HG03066 (cell line): ENCODE data around the gene MEF2B.

Experiments
- ATAC-seq: cut with Tn5 transposase; IDR thresholded peaks from one replicate; pipeline ENCODE4 v1.9.1; 2021; ENCODE audit warnings: low read depth; ENCODE audit not compliant: unreplicated experiment

MEF2B gene

DNA sequence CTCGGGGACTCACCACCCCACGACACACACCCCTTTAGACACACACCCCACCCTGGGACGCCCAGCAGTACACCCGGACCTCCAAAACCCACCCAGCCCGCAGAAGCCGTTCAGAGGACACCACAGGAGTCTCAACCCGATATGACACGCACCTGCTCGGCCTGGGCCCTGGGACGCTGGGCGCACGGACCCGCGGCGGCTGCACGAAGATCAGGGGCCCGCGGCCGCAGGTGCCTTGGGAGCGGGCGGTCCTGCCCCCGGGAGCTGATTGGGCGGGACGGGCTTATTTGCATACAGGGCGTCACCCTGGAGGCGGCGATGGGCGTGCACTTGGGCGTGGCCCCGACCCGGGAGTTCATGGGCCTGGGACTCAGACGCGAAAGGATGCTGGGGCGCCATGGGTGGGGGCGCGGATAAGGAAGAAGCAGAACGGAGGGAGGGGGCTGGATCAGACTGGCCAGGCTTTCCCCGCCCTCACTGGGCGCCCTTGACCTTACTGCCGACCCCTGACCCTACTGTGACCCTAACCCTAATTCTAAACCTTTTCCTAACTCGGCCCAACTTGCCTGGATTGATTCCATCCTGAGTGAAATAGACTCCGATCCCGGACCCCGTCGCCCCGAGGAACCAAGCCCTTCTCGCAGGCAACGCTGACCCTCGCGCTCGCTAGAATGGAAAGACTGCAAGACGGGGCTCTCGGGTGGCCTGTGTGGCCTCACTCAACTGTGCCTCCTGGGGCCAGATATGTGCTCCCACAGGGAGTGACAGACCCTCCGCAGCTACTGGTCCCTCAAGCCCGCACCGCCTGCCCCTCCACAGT, at the start of gene MEF2B:
TSS of gene MEF2B (minus strand) at position 211 of the 820 bp plus-strand sequence. CDS start 19,528 bp downstream, outside the sequence.
- peak; percentile 77 for ATAC-seq

DNA sequence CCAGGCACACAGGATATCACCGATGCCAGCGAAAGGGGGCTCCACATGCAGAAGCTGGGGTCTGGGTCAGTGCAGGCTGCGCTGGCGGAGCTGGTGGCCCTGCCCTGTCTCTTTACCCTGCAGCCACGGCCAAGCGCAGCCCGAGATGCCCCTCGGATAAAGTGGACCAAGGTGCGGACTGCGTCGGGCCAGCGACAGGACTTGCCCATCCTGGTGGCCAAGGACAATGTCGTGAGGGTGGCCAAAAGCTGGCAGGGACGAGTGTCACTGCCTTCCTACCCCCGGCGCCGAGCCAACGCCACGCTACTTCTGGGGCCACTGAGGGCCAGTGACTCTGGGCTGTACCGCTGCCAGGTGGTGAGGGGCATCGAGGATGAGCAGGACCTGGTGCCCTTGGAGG, 48.8 kb upstream of the MEF2B start:
- no peak for ATAC-seq

DNA sequence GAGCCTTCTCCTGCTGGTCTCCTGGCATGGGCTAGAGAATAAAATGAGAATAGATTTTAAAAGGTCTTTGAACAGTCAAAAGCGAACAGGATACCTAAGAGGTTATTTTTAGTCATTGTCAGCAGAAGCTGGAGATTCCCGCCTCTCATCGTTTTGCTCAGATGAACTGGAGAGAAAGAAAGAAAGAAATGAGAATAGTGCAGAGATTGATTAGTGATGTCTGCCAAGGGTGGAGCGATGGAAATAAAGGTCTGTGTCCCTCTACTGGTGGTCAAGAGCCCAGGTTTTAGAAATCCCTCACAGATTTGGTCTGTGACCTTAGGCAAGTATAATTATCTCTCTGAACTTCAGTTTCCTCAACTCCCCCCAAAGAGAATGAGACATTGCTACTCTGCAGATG, 47.0 kb upstream of the MEF2B start:
- ATAC-seq, result no peak

- no peak for ATAC-seq
Observed at GRCh38 chr19:19215792-19216191, 45.7 kb upstream of the MEF2B start.

DNA sequence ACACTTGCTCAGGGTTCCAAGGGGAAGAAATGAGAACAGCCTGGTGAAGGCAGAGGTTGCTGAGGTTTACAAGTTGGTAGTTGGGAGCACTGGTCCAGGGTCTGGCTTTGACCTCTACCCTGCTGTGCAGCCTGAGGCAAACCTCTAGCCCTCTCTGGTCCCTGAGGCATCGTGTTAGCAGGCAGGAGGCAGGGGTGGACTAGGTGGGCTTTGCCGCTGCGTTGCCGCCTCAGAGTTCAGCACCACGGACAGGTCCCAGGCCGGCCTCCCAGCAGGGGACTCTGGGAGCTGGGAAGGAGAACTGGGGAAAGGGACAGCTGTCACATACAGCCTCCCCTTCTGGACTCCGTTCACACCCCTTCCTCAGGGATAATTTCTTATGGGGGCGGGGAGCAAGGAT, 44.8 kb upstream of the MEF2B start:
- ATAC-seq, result no peak

DNA sequence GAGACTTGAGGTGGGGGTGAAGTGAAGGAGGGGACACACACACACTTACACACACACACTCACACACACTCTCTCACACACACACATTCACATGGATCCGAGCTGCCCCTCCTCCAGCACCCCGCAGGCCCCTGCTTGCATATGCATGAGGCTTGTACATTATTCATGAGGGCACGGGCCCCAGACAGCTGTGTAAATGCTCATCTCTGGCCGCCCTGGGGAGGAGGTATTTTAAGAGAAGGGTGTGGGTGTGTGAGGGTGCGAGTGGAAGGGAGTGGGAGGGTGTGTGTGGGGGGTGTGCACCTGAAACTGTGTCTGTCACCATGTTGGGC, 44.1 kb upstream of the MEF2B start:
- no peak for ATAC-seq

GRCh38 chr19:19213426-19214158, 43.5 kb upstream of the MEF2B start:
- no peak for ATAC-seq

DNA sequence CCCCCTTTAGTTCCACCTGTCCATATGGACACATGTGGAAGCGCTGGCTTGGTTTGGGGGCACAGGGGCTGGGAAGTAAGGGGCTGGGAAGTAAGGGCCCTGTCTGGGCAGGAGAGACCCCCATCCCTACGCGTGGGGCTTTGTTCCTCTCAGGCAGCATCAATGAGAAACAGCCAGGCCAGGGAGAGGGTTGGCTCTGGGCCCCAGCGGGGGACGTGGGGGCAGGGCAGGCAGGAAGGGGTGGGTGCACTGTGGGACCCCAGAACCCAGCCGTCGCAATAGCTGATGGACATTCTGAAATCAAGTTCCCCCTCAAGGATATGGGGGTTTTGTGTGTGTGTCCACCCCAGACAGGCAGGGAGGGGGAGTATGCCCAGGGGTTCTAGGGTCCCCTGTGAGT, 42.9 kb upstream of the MEF2B start:
- no peak for ATAC-seq

DNA sequence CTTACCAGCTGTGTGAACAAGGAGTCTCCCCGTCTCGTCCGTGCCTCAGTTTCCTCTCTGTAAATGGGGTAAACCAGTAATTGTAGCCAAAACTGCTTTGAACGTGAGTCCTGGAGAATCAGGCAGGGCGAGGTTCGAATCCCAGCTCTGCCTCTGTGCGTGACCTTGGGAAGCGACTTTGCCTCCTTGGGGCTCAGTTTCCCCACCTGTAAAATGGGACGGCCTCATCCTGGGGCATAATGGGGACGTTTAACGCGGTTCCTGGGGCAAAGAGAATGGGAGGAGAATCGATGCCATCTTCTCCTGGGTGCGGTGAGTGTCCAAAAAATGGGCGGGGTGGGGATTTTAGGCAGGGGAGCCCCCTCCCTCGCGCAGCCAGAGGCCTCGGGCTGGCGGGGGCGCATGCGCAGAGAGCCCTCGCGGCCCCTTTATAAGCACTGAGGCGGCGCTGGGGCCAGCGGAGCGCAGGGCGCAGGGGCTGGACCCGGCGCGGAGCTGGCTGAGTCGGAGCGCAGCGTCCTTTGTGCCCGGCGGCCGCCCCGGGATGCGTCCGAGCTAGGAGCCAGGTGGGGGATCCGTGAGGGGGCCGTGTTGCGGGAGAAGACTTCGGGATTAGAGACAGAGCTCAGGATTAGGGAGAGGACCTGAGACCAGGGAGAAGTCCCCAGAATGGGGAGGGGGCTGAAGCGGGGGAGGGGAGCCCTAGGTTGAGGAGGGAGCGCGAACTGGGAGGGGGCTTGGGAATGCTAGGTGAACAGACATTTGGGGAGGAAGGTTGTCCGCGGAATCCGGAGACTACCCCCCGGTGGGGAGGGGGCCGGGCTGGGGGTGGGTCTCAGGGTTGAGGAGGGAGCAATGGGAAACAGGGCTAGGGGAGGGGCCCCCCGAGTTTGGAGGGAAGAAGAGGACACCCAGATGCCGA, 41.7 kb upstream of the MEF2B start, which contains the start of gene NCAN:
TSS of gene NCAN (plus strand) at position 460 of the 922 bp plus-strand sequence. CDS start 4,996 bp downstream, outside the sequence.
- no peak for ATAC-seq

DNA sequence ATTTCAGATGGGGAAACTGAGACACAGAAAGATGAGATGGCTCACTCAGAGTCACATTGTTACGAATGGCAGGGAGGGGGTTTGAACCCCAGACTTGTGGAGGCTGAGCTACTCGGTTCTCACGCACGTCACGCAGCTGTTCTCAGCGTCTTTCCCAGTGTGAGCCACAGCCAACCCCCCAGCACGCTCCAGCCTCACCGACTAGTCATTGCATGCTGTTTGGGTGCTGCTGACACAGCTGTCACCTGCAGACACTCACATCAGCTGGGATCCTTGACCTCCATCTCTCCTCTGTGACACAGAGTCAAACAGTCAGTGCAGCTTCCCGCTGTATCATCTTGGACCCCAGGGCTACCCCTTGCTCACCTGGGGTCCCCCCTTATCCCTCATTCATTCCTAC, 39.3 kb upstream of the MEF2B start:
- no peak for ATAC-seq

GRCh38 chr19:19207637-19208572, 37.8 kb upstream of the MEF2B start:
- ATAC-seq, result no peak

DNA sequence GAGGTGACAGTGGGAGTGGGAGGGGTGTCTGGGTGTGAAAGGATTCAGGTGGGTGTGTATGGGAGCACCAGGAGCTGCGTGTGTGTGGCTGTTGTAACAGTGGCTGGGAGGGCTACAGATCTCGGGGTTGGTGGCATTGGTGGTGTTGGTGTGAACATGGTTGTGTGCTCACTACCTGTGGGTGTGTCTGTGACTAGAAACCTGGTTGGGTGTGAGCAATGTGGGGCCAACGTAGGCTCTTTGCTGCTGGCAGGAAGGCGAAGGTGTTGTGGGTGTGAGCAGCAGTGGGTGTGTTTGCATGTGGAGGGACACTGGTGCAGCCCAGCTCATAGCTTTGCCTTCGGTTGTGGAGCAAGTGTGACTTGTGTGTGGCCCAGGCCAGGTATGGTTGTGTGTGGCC, 36.9 kb upstream of the MEF2B start:
- ATAC-seq, result no peak

GRCh38 chr19:19205416-19206410, 35.6 kb upstream of the MEF2B start:
- ATAC-seq, result no peak

- ATAC-seq, result no peak
Observed at GRCh38 chr19:19204181-19204580, 34.1 kb upstream of the MEF2B start.

- peak; percentile 67 for ATAC-seq
Observed at GRCh38 chr19:19203012-19203856, 33.2 kb upstream of the MEF2B start, which contains the start of gene NR2C2AP. TSS of gene NR2C2AP (minus strand) at chr19:19203414. CDS start at chr19:19203060, 354 bp downstream.

GRCh38 chr19:19202707-19203011, 32.6 kb upstream of the MEF2B start:
- peak; percentile 22 for ATAC-seq

DNA sequence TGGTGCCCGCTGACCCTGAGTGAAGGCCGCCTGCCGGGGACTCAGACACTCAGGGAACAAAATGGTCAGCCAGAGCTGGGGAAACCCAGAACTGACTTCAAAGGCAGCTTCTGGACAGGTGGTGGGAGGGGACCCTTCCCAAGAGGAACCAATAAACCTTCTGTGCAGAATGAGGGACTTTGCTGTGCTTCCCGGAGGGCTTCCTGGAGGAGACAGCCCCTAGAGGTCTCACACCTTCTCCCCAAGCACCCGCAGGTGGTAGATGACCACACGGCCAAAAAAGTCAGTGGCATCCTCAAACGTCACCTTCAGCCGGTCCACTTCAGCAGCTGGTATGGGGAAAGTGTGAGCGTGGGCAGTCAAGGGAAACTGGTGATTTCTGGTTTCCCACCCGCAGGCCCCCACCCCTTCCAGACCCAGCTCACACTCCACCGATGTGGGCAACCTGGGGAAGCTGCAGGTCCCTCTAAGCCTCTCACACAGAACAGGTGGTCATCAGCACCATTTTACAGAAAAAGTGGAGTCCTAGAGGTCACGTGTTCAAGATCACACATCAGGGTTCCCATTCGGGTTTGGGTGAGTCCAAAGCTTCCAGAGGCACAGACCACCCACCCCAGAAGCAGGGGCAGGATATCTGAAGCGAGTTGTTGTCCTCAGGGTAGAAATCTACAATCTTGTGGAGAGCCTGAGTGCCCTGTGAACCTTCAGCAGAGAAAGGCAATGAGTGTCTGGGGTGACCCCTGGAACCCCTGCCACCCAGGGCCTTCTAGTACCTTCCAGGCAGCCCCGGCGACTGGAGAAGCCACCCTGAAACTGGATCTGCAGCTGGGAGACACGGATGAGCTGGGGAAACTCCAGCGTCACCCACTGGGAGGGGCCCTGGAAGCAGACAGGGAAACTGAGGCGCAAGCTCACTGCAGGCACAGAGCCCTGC, 31.9 kb upstream of the MEF2B start:
- no peak for ATAC-seq
